Hepatocyte (in vitro differentiated cells): ENCODE results near the gene PYROXD2.

ENCODE experiments used
- CTCF ChIP-seq: fragments of 200-600 bp; sonication (generic); IDR thresholded peaks from 2 replicates; pipeline ENCODE4 v1.5.1; 2016; ENCODE audit warnings: antibody characterized with exemption, mild to moderate bottlenecking; ENCODE audit not compliant: poor library complexity
- EZH2 ChIP-seq: fragments of 200-600 bp; sonication (generic); IDR thresholded peaks from 2 replicates; pipeline ENCODE4 v1.6.1; 2016; ENCODE audit warnings: antibody characterized with exemption, mild to moderate bottlenecking, borderline replicate concordance
- EZH2phosphoT487 ChIP-seq: fragments of 200-600 bp; sonication (generic); IDR thresholded peaks from one replicate; pipeline ENCODE4 v1.6.1; 2018; ENCODE audit warnings: antibody characterized with exemption, mild to moderate bottlenecking, low read depth, moderate library complexity; ENCODE audit not compliant: unreplicated experiment, severe bottlenecking

GRCh38 chr10:98415731-98416119 lies 743 bp upstream of the PYROXD2 start:
- TF ChIP-seq EZH2 (no peak), EZH2phosphoT487 (no peak), CTCF (no peak)
